ENCODE measurements around the gene OR2T1.
"Not testable (repeated sequence)": the region's sequence is repeated elsewhere in the genome, so short reads cannot be mapped to it uniquely, and the experiment has no call there.

OR2T1 gene

GRCh38 chr1:248436303-248436702, 33.5 kb downstream of the OR2T1 start:
- DNase-seq (ENCODE audit: low read depth) = not testable (repeated sequence)

GRCh38 chr1:248438668-248439067, 35.8 kb downstream of the OR2T1 start:
- DNase-seq (ENCODE audit: low read depth) = not testable (repeated sequence)

GRCh38 chr1:248439283-248439682, 36.4 kb downstream of the OR2T1 start:
- not testable (repeated sequence) for DNase-seq (ENCODE audit: low read depth)

GRCh38 chr1:248442500-248443277, 39.8 kb downstream of the OR2T1 start:
- DNase-seq (ENCODE audit: low read depth) = not testable (repeated sequence)

GRCh38 chr1:248444603-248445002, 41.8 kb downstream of the OR2T1 start:
- DNase-seq (ENCODE audit: low read depth) = not testable (repeated sequence)

GRCh38 chr1:248445399-248445798, 42.6 kb downstream of the OR2T1 start, which contains the start of gene OR2T2:
Gene OR2T2 (plus strand): TSS chr1:248445637. CDS start chr1:248452798, 7,161 bp downstream.
- not testable (repeated sequence) for DNase-seq (ENCODE audit: low read depth)

- not testable (repeated sequence) for DNase-seq (ENCODE audit: low read depth)
These were observed 45.7 kb downstream of the OR2T1 start for GRCh38 chr1:248448409-248449074.

- not testable (repeated sequence) for DNase-seq (ENCODE audit: low read depth)
These were observed 47.1 kb downstream of the OR2T1 start for GRCh38 chr1:248449821-248450465.

GRCh38 chr1:248450466-248451145, 47.8 kb downstream of the OR2T1 start:
- DNase-seq (ENCODE audit: low read depth) = not testable (repeated sequence)

GRCh38 chr1:248453619-248454018, 50.8 kb downstream of the OR2T1 start:
- not testable (repeated sequence) for DNase-seq (ENCODE audit: low read depth)

- not testable (repeated sequence) for DNase-seq (ENCODE audit: low read depth)
These were observed 52.2 kb downstream of the OR2T1 start for GRCh38 chr1:248455045-248455444.

- DNase-seq (ENCODE audit: low read depth) = not testable (repeated sequence)
These were observed 53.8 kb downstream of the OR2T1 start for GRCh38 chr1:248456635-248457034.

All from HS-27A (cell line).